ENCODE data around the gene CDIP1.

Gene CDIP1

GRCh38 chr16:4512473-4512872 lies 26.1 kb downstream of the CDIP1 start:
- Histone ChIP-seq H3K9ac (ENCODE audit: low read length) (no peak overlapping the region), H3K18ac (ENCODE audit: low read length) (no peak overlapping the region), H3K4me1 (ENCODE audit: control insufficient read depth, low read depth, low read length) (no peaks in the 10 kb centered on the region), H3K4me2 (ENCODE audit: low read length) (no peak overlapping the region), H2BK15ac (replicated peaks; ENCODE audit: low read depth) (no peak overlapping the region), H4K5ac (ENCODE audit: low read length) (no peak overlapping the region), H3K79me1 (ENCODE audit: low read length) (no peaks in the 10 kb centered on the region), H3K4me3 (ENCODE audit: low read length) (no peak overlapping the region), H3K56ac (ENCODE audit: low read length) (no peak overlapping the region), H3K23ac (ENCODE audit: low read length) (no peak overlapping the region), H3K27me3 (ENCODE audit: insufficient read depth, low read length, poor library complexity) (no peaks in the 10 kb centered on the region), H2BK5ac (ENCODE audit: low read length) (no peak overlapping the region), H3K79me2 (ENCODE audit: control insufficient read depth, insufficient read depth, low read length) (no peaks in the 10 kb centered on the region), H3K4ac (ENCODE audit: low read depth, low read length) (no peak overlapping the region), H4K8ac (ENCODE audit: low read depth, low read length) (no peak overlapping the region), H2BK120ac (ENCODE audit: low read depth, low read length) (no peak overlapping the region), H3K36me3 (ENCODE audit: control insufficient read depth, insufficient read depth, low read length) (peaks cover 4% of the 10 kb centered on the region), H2AK5ac (ENCODE audit: low read length) (no peak overlapping the region), H3K27ac (ENCODE audit: low read depth, low read length) (no peak overlapping the region)
- DNase-seq, result no peak
- WGBS (ENCODE audit: extremely low coverage, insufficient coverage, low lambda C conversion rate), result no CpG with 5 or more reads among the region's 10 CpGs

- H3K4ac ChIP-seq (ENCODE audit: low read depth, low read length), result no peak overlapping the region
- H4K5ac ChIP-seq (ENCODE audit: low read length), result no peak overlapping the region
- H3K4me1 ChIP-seq (ENCODE audit: control insufficient read depth, low read depth, low read length), result no peaks in the 10 kb centered on the region
- no peak overlapping the region for H3K9ac ChIP-seq (ENCODE audit: low read length)
- H3K36me3 ChIP-seq (ENCODE audit: control insufficient read depth, insufficient read depth, low read length), result peaks cover 5% of the 10 kb centered on the region
- H3K4me3 ChIP-seq (ENCODE audit: low read length), result no peak overlapping the region
- H3K18ac ChIP-seq (ENCODE audit: low read length), result no peak overlapping the region
- H3K79me1 ChIP-seq (ENCODE audit: low read length), result no peaks in the 10 kb centered on the region
- H2AK5ac ChIP-seq (ENCODE audit: low read length), result no peak overlapping the region
- no peak overlapping the region for H4K8ac ChIP-seq (ENCODE audit: low read depth, low read length)
- H2BK15ac ChIP-seq (replicated peaks; ENCODE audit: low read depth), result no peak overlapping the region
- H3K23ac ChIP-seq (ENCODE audit: low read length), result no peak overlapping the region
- no peaks in the 10 kb centered on the region for H3K27me3 ChIP-seq (ENCODE audit: insufficient read depth, low read length, poor library complexity)
- no peak overlapping the region for H3K27ac ChIP-seq (ENCODE audit: low read depth, low read length)
- WGBS (ENCODE audit: extremely low coverage, insufficient coverage, low lambda C conversion rate), result no CpG with 5 or more reads among the region's 9 CpGs
- no peak overlapping the region for H3K4me2 ChIP-seq (ENCODE audit: low read length)
- no peak overlapping the region for H2BK120ac ChIP-seq (ENCODE audit: low read depth, low read length)
- DNase-seq, result peak; percentile 86
- no peak overlapping the region for H3K56ac ChIP-seq (ENCODE audit: low read length)
- H2BK5ac ChIP-seq (ENCODE audit: low read length), result no peak overlapping the region
- H3K79me2 ChIP-seq (ENCODE audit: control insufficient read depth, insufficient read depth, low read length), result no peaks in the 10 kb centered on the region
Observed at GRCh38 chr16:4511441-4512082, 27.0 kb downstream of the CDIP1 start.

- H3K4me1 ChIP-seq (ENCODE audit: control insufficient read depth, low read depth, low read length), result no peaks in the 10 kb centered on the region
- H3K27ac ChIP-seq (ENCODE audit: low read depth, low read length), result no peak overlapping the region
- no peak overlapping the region for H4K5ac ChIP-seq (ENCODE audit: low read length)
- no CpG with 5 or more reads among the region's 14 CpGs for WGBS (ENCODE audit: extremely low coverage, insufficient coverage, low lambda C conversion rate)
- no peak overlapping the region for H3K23ac ChIP-seq (ENCODE audit: low read length)
- H3K18ac ChIP-seq (ENCODE audit: low read length), result no peak overlapping the region
- H3K4me2 ChIP-seq (ENCODE audit: low read length), result no peak overlapping the region
- H3K79me1 ChIP-seq (ENCODE audit: low read length), result no peaks in the 10 kb centered on the region
- no peak overlapping the region for H3K9ac ChIP-seq (ENCODE audit: low read length)
- H2AK5ac ChIP-seq (ENCODE audit: low read length), result no peak overlapping the region
- H3K36me3 ChIP-seq (ENCODE audit: control insufficient read depth, insufficient read depth, low read length), result peaks cover 5% of the 10 kb centered on the region
- no peaks in the 10 kb centered on the region for H3K79me2 ChIP-seq (ENCODE audit: control insufficient read depth, insufficient read depth, low read length)
- no peak overlapping the region for H3K4me3 ChIP-seq (ENCODE audit: low read length)
- H4K8ac ChIP-seq (ENCODE audit: low read depth, low read length), result no peak overlapping the region
- no peak for DNase-seq
- H3K27me3 ChIP-seq (ENCODE audit: insufficient read depth, low read length, poor library complexity), result no peaks in the 10 kb centered on the region
- H3K56ac ChIP-seq (ENCODE audit: low read length), result no peak overlapping the region
- H2BK15ac ChIP-seq (replicated peaks; ENCODE audit: low read depth), result no peak overlapping the region
- no peak overlapping the region for H2BK5ac ChIP-seq (ENCODE audit: low read length)
- no peak overlapping the region for H3K4ac ChIP-seq (ENCODE audit: low read depth, low read length)
- H2BK120ac ChIP-seq (ENCODE audit: low read depth, low read length), result no peak overlapping the region
Observed at GRCh38 chr16:4510747-4511426, 27.7 kb downstream of the CDIP1 start.

GRCh38 chr16:4510131-4510530 lies 28.4 kb downstream of the CDIP1 start:
- Histone ChIP-seq H3K9ac (ENCODE audit: low read length) (no peak overlapping the region), H3K4me3 (ENCODE audit: low read length) (no peak overlapping the region), H3K4ac (ENCODE audit: low read depth, low read length) (no peak overlapping the region), H2AK5ac (ENCODE audit: low read length) (no peak overlapping the region), H3K79me1 (ENCODE audit: low read length) (no peaks in the 10 kb centered on the region), H3K18ac (ENCODE audit: low read length) (no peak overlapping the region), H3K36me3 (ENCODE audit: control insufficient read depth, insufficient read depth, low read length) (peaks cover 5% of the 10 kb centered on the region), H3K27ac (ENCODE audit: low read depth, low read length) (no peak overlapping the region), H3K79me2 (ENCODE audit: control insufficient read depth, insufficient read depth, low read length) (no peaks in the 10 kb centered on the region), H2BK15ac (replicated peaks; ENCODE audit: low read depth) (no peak overlapping the region), H3K4me2 (ENCODE audit: low read length) (no peak overlapping the region), H4K8ac (ENCODE audit: low read depth, low read length) (no peak overlapping the region), H2BK5ac (ENCODE audit: low read length) (no peak overlapping the region), H3K23ac (ENCODE audit: low read length) (no peak overlapping the region), H3K27me3 (ENCODE audit: insufficient read depth, low read length, poor library complexity) (no peaks in the 10 kb centered on the region), H3K4me1 (ENCODE audit: control insufficient read depth, low read depth, low read length) (no peaks in the 10 kb centered on the region), H3K56ac (ENCODE audit: low read length) (no peak overlapping the region), H2BK120ac (ENCODE audit: low read depth, low read length) (no peak overlapping the region), H4K5ac (ENCODE audit: low read length) (no peak overlapping the region)
- no CpG with 5 or more reads among the region's 5 CpGs for WGBS (ENCODE audit: extremely low coverage, insufficient coverage, low lambda C conversion rate)
- DNase-seq, result no peak

GRCh38 chr16:4509420-4509819 lies 29.2 kb downstream of the CDIP1 start:
- Histone ChIP-seq H2BK15ac (replicated peaks; ENCODE audit: low read depth) (no peak overlapping the region), H3K27me3 (ENCODE audit: insufficient read depth, low read length, poor library complexity) (no peaks in the 10 kb centered on the region), H3K4me1 (ENCODE audit: control insufficient read depth, low read depth, low read length) (no peaks in the 10 kb centered on the region), H3K18ac (ENCODE audit: low read length) (no peak overlapping the region), H3K27ac (ENCODE audit: low read depth, low read length) (no peak overlapping the region), H3K4me2 (ENCODE audit: low read length) (no peak overlapping the region), H2AK5ac (ENCODE audit: low read length) (no peak overlapping the region), H3K79me1 (ENCODE audit: low read length) (no peaks in the 10 kb centered on the region), H2BK5ac (ENCODE audit: low read length) (no peak overlapping the region), H3K79me2 (ENCODE audit: control insufficient read depth, insufficient read depth, low read length) (no peaks in the 10 kb centered on the region), H3K56ac (ENCODE audit: low read length) (no peak overlapping the region), H3K36me3 (ENCODE audit: control insufficient read depth, insufficient read depth, low read length) (peaks cover 5% of the 10 kb centered on the region), H3K23ac (ENCODE audit: low read length) (no peak overlapping the region), H3K9ac (ENCODE audit: low read length) (no peak overlapping the region), H4K5ac (ENCODE audit: low read length) (no peak overlapping the region), H3K4me3 (ENCODE audit: low read length) (no peak overlapping the region), H2BK120ac (ENCODE audit: low read depth, low read length) (no peak overlapping the region), H3K4ac (ENCODE audit: low read depth, low read length) (no peak overlapping the region), H4K8ac (ENCODE audit: low read depth, low read length) (no peak overlapping the region)
- WGBS (ENCODE audit: extremely low coverage, insufficient coverage, low lambda C conversion rate), result no CpG with 5 or more reads among the region's 8 CpGs
- DNase-seq, result no peak

- Histone ChIP-seq H3K36me3 (ENCODE audit: control insufficient read depth, insufficient read depth, low read length) (peaks cover 5% of the 10 kb centered on the region), H3K23ac (ENCODE audit: low read length) (no peak overlapping the region), H3K79me2 (ENCODE audit: control insufficient read depth, insufficient read depth, low read length) (no peaks in the 10 kb centered on the region), H2AK5ac (ENCODE audit: low read length) (no peak overlapping the region), H3K79me1 (ENCODE audit: low read length) (peaks cover 1% of the 10 kb centered on the region), H2BK15ac (replicated peaks; ENCODE audit: low read depth) (no peak overlapping the region), H3K4me3 (ENCODE audit: low read length) (no peak overlapping the region), H3K56ac (ENCODE audit: low read length) (no peak overlapping the region), H2BK120ac (ENCODE audit: low read depth, low read length) (no peak overlapping the region), H3K4ac (ENCODE audit: low read depth, low read length) (no peak overlapping the region), H2BK5ac (ENCODE audit: low read length) (no peak overlapping the region), H3K4me2 (ENCODE audit: low read length) (no peak overlapping the region), H3K9ac (ENCODE audit: low read length) (no peak overlapping the region), H3K27me3 (ENCODE audit: insufficient read depth, low read length, poor library complexity) (no peaks in the 10 kb centered on the region), H3K4me1 (ENCODE audit: control insufficient read depth, low read depth, low read length) (no peaks in the 10 kb centered on the region), H3K18ac (ENCODE audit: low read length) (no peak overlapping the region), H4K8ac (ENCODE audit: low read depth, low read length) (no peak overlapping the region), H3K27ac (ENCODE audit: low read depth, low read length) (no peak overlapping the region), H4K5ac (ENCODE audit: low read length) (no peak overlapping the region)
- no peak for DNase-seq
- WGBS (ENCODE audit: extremely low coverage, insufficient coverage, low lambda C conversion rate), result no CpG with 5 or more reads among the region's 3 CpGs
Observed at GRCh38 chr16:4508806-4509205, 29.8 kb downstream of the CDIP1 start.

Measured in mesendoderm (in vitro differentiated cells).